PC-9 (cell line): ENCODE measurements around the gene TP53TG5. TPM values are rescaled to one million over a fixed set of nuclear protein-coding genes. Genes with fewer than 3 reads are reported as not detected.
A peak's percentile ranks its signal among the peaks of the same experiment; 100 is the strongest.

Experiments
- BruUV-seq: library from RNA; stranded (reverse); fragments of 400-500 nt; replicated peaks from 2 replicates; lab custom pipeline; 2021; lab: Mats Ljungman, UMichigan
- CTCF ChIA-PET: fragments of 300-600 bp; sonication (Branson Sonifier 250); formaldehyde crosslinking; loops from one replicate; lab custom pipeline; 2022; ENCODE audit warnings: antibody characterized with exemption; lab: Charles Lee
- POLR2A ChIA-PET: fragments of 300-600 bp; sonication (Branson Sonifier 250); formaldehyde crosslinking; loops from one replicate; lab custom pipeline; 2022; ENCODE audit warnings: antibody characterized with exemption; ENCODE audit not compliant: unreplicated experiment; lab: Charles Lee
- DNase-seq, 2 experiments: peaks; one replicate each; pipeline versions ENCODE4 v3.0.0 to v3.0.0-alpha.2; 2015 to 2022; ENCODE audit warnings: mixed read lengths in 1 of 2
- H2AFZ ChIP-seq: fragments of 200-600 bp; sonication (generic); 2 replicates; pipeline ENCODE4 v1.8.1; 2017; ENCODE audit warnings: antibody characterized with exemption
- H3F3A ChIP-seq: fragments of 200-600 bp; sonication (generic); 2 replicates; pipeline ENCODE4 v1.8.1; 2017; ENCODE audit warnings: antibody characterized with exemption, mild to moderate bottlenecking, low read depth; ENCODE audit not compliant: insufficient read depth
- H3K27ac ChIP-seq: fragments of 200-600 bp; sonication (generic); 2 replicates; pipeline ENCODE4 v1.6.1; 2016; ENCODE audit warnings: mixed run types
- H3K27me3 ChIP-seq: fragments of 200-600 bp; sonication (generic); 2 replicates; pipeline ENCODE4 v1.6.1; 2016; ENCODE audit warnings: low read depth, mixed run types; ENCODE audit not compliant: insufficient read depth
- H3K36me3 ChIP-seq: fragments of 200-600 bp; sonication (generic); 2 replicates; pipeline ENCODE4 v1.6.1; 2016; ENCODE audit warnings: low read depth, mixed run types
- H3K4me1 ChIP-seq: fragments of 200-600 bp; sonication (generic); replicated peaks from 2 replicates; pipeline ENCODE4 v1.6.1; 2016; ENCODE audit warnings: mixed run types; ENCODE audit not compliant: insufficient read depth
- H3K4me2 ChIP-seq: fragments of 200-600 bp; sonication (generic); 2 replicates; pipeline ENCODE4 v1.6.1; 2017; ENCODE audit warnings: mixed run types
- H3K4me3 ChIP-seq: fragments of 200-600 bp; sonication (generic); 2 replicates; pipeline ENCODE4 v1.6.1; 2016; ENCODE audit warnings: mixed run types
- H3K79me2 ChIP-seq: fragments of 200-600 bp; sonication (generic); 2 replicates; pipeline ENCODE4 v1.6.1; 2017; ENCODE audit warnings: low read depth, mixed run types
- H3K9me2 ChIP-seq: fragments of 200-600 bp; sonication (generic); 2 replicates; pipeline ENCODE4 v1.8.1; 2017; ENCODE audit warnings: mild to moderate bottlenecking; ENCODE audit not compliant: insufficient read depth
- H3K9me3 ChIP-seq: fragments of 200-600 bp; sonication (generic); 2 replicates; pipeline ENCODE4 v1.8.1; 2016; ENCODE audit warnings: low read depth; ENCODE audit not compliant: insufficient read depth
- H4K20me1 ChIP-seq: fragments of 200-600 bp; sonication (generic); 2 replicates; pipeline ENCODE4 v1.8.1; 2017; ENCODE audit not compliant: insufficient read depth
- EZH2 ChIP-seq: fragments of 200-600 bp; sonication (generic); IDR thresholded peaks from 2 replicates; pipeline ENCODE4 v1.8.0; 2017; ENCODE audit warnings: antibody characterized with exemption, low read depth
- intact Hi-C: fragments of 100-400 bp; cut with micrococcal nuclease; formaldehyde crosslinking; loops from one replicate; pipeline ENCODE4 v1.10.0; 2022; ENCODE audit not compliant: unreplicated experiment
- total RNA-seq: library from RNA; stranded (reverse); gene quantifications from 2 replicates; pipeline ENCODE4 v1.2.3, GENCODE V29; 2021
- TF ChIP-seq, protein P1 (sequence below): fragments of 200-600 bp; sonication (generic); conservative IDR thresholded peaks from 2 replicates; pipeline ENCODE4 v1.6.1; 2017; ENCODE audit warnings: mixed run types, antibody characterized with exemption, mild to moderate bottlenecking, moderate library complexity

Gene TP53TG5
- total RNA-seq, 1 experiment from 2014 or later = not detected

DNA sequence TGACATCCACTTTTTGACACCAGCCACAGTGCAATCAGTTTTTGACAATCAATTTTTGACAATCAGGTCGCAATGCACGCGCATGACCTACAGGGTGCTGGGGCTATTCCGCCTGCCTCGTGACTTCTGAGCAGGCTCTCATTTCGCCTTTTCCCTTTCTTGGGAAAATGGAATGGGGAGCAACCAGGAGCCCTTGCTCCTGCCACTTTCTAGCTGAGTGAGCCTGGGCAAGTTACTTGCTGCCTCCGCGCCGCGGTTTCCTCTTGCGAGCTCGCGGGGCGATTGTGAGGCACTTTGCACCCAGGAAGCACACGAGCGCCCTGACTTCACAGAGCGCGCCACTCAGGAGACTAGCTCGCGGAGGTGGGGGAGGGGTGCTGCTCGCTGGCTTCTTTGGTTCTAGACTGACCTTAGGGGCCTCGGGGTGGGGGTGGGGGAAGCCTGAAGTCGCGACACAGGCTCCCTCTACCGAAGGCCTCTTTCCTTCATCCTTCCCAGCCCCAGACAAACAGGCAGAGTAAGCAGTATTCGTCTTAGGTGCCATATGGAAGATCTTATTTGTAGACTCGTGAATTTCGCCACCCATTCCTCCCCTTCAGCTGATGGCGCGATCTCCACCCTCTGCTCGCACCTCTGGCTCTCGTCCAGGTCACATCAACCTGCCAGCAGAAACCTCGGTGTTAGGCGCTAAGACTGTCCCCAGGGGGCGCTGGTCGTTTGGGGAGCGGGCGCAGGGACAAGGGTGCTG, 4.6 kb downstream of the TP53TG5 start:
- H3K4me2 ChIP-seq = no peak overlapping the region
- 0 out of 2 replicates have a peak, but pooled peaks cover 1% of the 10 kb centered on the region for H3K36me3 ChIP-seq
- CTCF ChIA-PET = interaction anchor here (0.5 to 2.8 kb wide), 10 partner anchors 11 to 716 kb away, joined by 3 to 48 read pairs (median 4); partner anchors contain the start of gene SYS1
- TF ChIP-seq, protein P1, sequence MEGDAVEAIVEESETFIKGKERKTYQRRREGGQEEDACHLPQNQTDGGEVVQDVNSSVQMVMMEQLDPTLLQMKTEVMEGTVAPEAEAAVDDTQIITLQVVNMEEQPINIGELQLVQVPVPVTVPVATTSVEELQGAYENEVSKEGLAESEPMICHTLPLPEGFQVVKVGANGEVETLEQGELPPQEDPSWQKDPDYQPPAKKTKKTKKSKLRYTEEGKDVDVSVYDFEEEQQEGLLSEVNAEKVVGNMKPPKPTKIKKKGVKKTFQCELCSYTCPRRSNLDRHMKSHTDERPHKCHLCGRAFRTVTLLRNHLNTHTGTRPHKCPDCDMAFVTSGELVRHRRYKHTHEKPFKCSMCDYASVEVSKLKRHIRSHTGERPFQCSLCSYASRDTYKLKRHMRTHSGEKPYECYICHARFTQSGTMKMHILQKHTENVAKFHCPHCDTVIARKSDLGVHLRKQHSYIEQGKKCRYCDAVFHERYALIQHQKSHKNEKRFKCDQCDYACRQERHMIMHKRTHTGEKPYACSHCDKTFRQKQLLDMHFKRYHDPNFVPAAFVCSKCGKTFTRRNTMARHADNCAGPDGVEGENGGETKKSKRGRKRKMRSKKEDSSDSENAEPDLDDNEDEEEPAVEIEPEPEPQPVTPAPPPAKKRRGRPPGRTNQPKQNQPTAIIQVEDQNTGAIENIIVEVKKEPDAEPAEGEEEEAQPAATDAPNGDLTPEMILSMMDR = peak; percentile 76
- no peak for TF ChIP-seq EZH2
- intact Hi-C loops = loop anchor here (1.0 to 2.0 kb wide), 3 partner anchors 46 to 397 kb away; no protein-coding TSS in a partner anchor
- no peaks in the 10 kb centered on the region for H3K4me1 ChIP-seq
- H3K27ac ChIP-seq = no peak overlapping the region
- BruUV-seq = no TSS peak
- no peak overlapping the region for H2AFZ ChIP-seq
- H3F3A ChIP-seq = no peaks in the 10 kb centered on the region; the same call in 1 of the 2 replicates
- POLR2A ChIA-PET = no interaction called here
- no peaks in the 10 kb centered on the region for H3K27me3 ChIP-seq
- H3K79me2 ChIP-seq = no peaks in the 10 kb centered on the region
- DNase-seq = peak; percentile 57 to 87
- H4K20me1 ChIP-seq = no peaks in the 10 kb centered on the region
- no peaks in the 10 kb centered on the region for H3K9me3 ChIP-seq
- H3K9me2 ChIP-seq = no peaks in the 10 kb centered on the region
- no peak overlapping the region for H3K4me3 ChIP-seq

- Histone ChIP-seq H3K79me2 (no peaks in the 10 kb centered on the region), H3K9me3 (no peaks in the 10 kb centered on the region), H3K4me1 (no peaks in the 10 kb centered on the region), H3K36me3 (peaks cover 7% of the 10 kb centered on the region; the same call in 1 of the 2 replicates), H3K27me3 (no peaks in the 10 kb centered on the region), H3K4me3 (no peak overlapping the region), H3K4me2 (no peak overlapping the region), H3F3A (peaks cover 3% of the 10 kb centered on the region; the same call in 1 of the 2 replicates), H4K20me1 (no peaks in the 10 kb centered on the region), H2AFZ (no peak overlapping the region), H3K27ac (no peak overlapping the region), H3K9me2 (no peaks in the 10 kb centered on the region)
- DNase-seq = no peak
- BruUV-seq = no TSS peak
- CTCF ChIA-PET = interaction anchor here (0.6 to 2.8 kb wide), 5 partner anchors 10 to 398 kb away, joined by 4 to 48 read pairs (median 8); partner anchors contain the start of gene SYS1
- TF ChIP-seq, protein P1 = no peak
- TF ChIP-seq EZH2 = no peak
- POLR2A ChIA-PET = interaction anchor here (0.6 kb wide), 2 partner anchors 50 to 128 kb away, joined by 3 to 12 read pairs; no protein-coding TSS in a partner anchor
- intact Hi-C loops = loop anchor here (1.0 kb wide), 1 partner anchor 47 kb away; no protein-coding TSS in a partner anchor
Observed at GRCh38 chr20:45372646-45373352, 5.3 kb downstream of the TP53TG5 start.

DNA sequence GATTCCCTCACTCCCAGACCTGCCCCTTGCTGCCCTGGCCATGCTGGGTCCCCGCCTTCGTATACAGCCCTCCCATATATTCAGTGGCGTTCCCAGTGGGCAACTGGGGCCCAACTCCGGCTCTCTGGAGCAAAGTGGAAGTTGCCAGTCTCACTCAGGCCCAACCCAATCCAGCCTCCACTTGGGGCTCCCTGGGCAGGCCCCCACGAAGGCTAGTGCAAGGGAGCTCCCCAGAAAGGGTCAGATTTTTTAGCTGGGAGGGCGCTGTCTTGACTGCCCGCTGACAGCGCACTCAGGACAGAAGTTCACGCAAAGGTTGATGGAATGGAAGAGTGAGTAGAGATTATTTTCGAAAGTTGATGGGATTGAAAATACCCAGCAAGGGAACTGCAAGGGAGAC, 5.9 kb downstream of the TP53TG5 start:
- Histone ChIP-seq H2AFZ (no peak overlapping the region), H3F3A (peaks cover 3% of the 10 kb centered on the region; the same call in 1 of the 2 replicates), H3K4me1 (no peaks in the 10 kb centered on the region), H3K27me3 (no peaks in the 10 kb centered on the region), H4K20me1 (no peaks in the 10 kb centered on the region), H3K4me3 (no peak overlapping the region), H3K36me3 (peaks cover 7% of the 10 kb centered on the region; the same call in 1 of the 2 replicates), H3K9me3 (no peaks in the 10 kb centered on the region), H3K4me2 (no peak overlapping the region), H3K27ac (no peak overlapping the region), H3K9me2 (no peaks in the 10 kb centered on the region), H3K79me2 (no peaks in the 10 kb centered on the region)
- TF ChIP-seq, protein P1 = no peak
- no peak for TF ChIP-seq EZH2
- intact Hi-C loops = no loop called here
- ChIA-PET CTCF (interaction anchor here (0.6 to 2.8 kb wide), 2 partner anchors 65 to 145 kb away, joined by 10 to 48 read pairs; no protein-coding TSS in a partner anchor), POLR2A (no interaction called here)
- DNase-seq = no peak
- BruUV-seq = no TSS peak
